Fibroblast of lung (primary cell): ENCODE results near the gene SKIL.

ENCODE experiments used
- EZH2 ChIP-seq: IDR thresholded peaks from 2 replicates; pipeline ENCODE4 v1.5.1; 2012; ENCODE audit warnings: low read length, control low read depth, mild to moderate bottlenecking; ENCODE audit errors: missing control alignments
- TF ChIP-seq, protein P1 (sequence below), 2 donors: IDR thresholded peaks in 1 of 2; conservative IDR thresholded peaks in 1 of 2; 1 replicate in 1 of 2; 2 replicates in 1 of 2; pipeline ENCODE4 v1.5.1; 2011 to 2012; ENCODE audit warnings: low read length in 2 of 2, control low read depth in 1 of 2, inconsistent platforms in 1 of 2, low read depth in 1 of 2, mild to moderate bottlenecking in 1 of 2

DNA sequence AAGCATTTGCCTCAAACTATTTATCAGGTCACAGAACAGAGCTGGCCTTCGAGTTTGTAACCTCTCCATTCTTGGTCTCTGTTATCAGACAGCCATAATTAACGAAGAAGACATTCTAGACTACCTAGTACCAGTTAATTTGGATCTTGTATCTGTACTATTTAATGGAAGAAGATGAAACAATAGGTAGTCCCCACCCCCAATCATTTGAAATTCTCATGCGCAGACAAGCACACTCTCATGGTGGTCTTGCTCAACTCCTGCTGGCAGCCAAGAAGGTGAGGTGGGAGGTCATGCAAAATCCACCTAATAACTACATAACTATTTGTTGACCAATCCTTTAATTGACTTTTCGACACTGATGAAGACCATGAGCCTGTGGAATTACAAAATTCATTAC lies 2.8 kb upstream of the SKIL start:
- TF ChIP-seq, protein P1, sequence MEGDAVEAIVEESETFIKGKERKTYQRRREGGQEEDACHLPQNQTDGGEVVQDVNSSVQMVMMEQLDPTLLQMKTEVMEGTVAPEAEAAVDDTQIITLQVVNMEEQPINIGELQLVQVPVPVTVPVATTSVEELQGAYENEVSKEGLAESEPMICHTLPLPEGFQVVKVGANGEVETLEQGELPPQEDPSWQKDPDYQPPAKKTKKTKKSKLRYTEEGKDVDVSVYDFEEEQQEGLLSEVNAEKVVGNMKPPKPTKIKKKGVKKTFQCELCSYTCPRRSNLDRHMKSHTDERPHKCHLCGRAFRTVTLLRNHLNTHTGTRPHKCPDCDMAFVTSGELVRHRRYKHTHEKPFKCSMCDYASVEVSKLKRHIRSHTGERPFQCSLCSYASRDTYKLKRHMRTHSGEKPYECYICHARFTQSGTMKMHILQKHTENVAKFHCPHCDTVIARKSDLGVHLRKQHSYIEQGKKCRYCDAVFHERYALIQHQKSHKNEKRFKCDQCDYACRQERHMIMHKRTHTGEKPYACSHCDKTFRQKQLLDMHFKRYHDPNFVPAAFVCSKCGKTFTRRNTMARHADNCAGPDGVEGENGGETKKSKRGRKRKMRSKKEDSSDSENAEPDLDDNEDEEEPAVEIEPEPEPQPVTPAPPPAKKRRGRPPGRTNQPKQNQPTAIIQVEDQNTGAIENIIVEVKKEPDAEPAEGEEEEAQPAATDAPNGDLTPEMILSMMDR (conservative IDR thresholded peaks at IDR 0.05 in 1 of 2, IDR thresholded peaks at IDR 0.05 in 1 of 2; ENCODE audit: low read depth in 1 of 2, low read length in 2 of 2), result no peak
- TF ChIP-seq EZH2, result no peak
